ENCODE data around the gene PPP1R1A.

DNA sequence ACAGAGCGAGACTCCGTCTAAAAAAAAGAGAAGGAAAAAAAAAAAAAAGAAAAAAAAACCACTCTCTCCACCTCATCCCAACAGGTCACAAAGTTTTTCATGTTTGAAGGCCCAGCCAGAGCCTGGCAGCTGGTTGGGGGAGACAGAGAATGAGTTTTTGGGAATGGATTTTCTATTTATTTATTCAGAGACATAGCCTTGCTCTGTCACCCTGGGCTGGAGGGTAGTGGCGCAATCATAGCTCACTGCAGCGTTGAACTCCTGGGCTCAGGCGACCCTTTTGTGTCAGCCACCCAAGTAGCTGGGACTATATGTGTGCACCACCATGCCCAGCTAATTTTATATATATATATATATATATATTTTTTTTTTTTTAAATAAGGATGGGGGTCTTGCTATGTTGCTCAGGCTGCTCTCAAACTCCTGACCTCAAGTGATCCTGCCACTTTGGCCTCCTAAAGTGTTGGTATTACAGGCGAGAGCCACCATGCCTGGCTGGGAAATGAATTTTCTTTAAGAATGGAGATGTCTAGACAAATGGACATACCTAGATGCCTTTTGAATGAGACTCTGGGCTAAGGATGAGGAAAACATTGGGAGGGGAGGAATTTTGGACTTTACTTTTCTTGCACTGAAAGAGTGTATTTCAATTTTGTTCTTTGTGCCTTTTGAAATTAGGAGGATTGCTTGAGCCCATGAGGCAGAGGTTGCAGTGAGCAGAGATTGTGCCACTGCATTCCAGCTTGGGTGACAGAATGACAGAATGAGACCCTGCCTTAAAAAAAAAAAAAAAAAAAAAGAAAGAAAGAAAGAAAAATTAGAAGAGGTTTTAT lies 16.9 kb upstream of the PPP1R1A start:
- TF ChIP-seq, protein P1, sequence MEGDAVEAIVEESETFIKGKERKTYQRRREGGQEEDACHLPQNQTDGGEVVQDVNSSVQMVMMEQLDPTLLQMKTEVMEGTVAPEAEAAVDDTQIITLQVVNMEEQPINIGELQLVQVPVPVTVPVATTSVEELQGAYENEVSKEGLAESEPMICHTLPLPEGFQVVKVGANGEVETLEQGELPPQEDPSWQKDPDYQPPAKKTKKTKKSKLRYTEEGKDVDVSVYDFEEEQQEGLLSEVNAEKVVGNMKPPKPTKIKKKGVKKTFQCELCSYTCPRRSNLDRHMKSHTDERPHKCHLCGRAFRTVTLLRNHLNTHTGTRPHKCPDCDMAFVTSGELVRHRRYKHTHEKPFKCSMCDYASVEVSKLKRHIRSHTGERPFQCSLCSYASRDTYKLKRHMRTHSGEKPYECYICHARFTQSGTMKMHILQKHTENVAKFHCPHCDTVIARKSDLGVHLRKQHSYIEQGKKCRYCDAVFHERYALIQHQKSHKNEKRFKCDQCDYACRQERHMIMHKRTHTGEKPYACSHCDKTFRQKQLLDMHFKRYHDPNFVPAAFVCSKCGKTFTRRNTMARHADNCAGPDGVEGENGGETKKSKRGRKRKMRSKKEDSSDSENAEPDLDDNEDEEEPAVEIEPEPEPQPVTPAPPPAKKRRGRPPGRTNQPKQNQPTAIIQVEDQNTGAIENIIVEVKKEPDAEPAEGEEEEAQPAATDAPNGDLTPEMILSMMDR (IDR thresholded peaks at IDR 0.05; ENCODE audit: low read depth, low read length, poor library complexity, severe bottlenecking): no peak
- TF ChIP-seq EZH2phosphoT487 (IDR thresholded peaks at IDR 0.05; ENCODE audit: borderline replicate concordance, low read length): no peak
